Panc1 (cell line): ENCODE data around the gene GPR142.

Experiments
- CTCF ChIP-seq: fragments of 450-650 bp; IDR thresholded peaks from 2 replicates; pipeline ENCODE4 v1.5.1; 2017; ENCODE audit warnings: mild to moderate bottlenecking
- POLR2AphosphoS5 ChIP-seq: IDR thresholded peaks from 2 replicates; pipeline ENCODE4 v1.6.1; 2012; ENCODE audit warnings: mild to moderate bottlenecking, low read depth, low read length, moderate library complexity

DNA sequence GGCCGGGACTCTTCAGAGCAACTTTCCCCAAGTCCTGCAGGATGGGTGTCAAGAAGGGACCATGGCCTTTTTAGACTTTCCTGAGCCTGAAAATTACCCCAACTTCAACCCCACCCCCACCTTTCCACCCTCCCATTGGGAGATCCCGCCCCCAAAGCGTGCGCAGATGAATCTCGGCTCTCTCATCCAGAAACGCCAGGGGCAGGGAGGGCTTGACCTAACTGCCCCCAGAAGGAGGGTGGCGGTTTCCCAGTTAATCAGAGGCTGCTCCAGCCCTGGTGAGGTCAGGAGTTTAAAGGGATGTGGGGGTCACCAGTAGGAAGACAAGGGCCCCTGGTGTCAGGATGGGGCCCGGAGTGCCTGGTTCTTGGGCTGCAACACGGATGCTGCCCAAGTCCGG, 40.8 kb upstream of the GPR142 start:
- TF ChIP-seq POLR2AphosphoS5 (no peak), CTCF (no peak)
